Lower leg skin (tissue), 3 donors: ENCODE data around the gene CYBC1.

Source experiments
- CTCF ChIP-seq, 3 donors: fragments of 450-650 bp; IDR thresholded peaks; one replicate each; pipeline ENCODE4 v1.5.1; 2016; ENCODE audit warnings: antibody characterized with exemption in 3 of 3, mild to moderate bottlenecking in 3 of 3, moderate library complexity in 2 of 3
- POLR2A ChIP-seq, 2 donors: fragments of 450-650 bp; IDR thresholded peaks; one replicate each; pipeline ENCODE4 v1.6.1; 2016 to 2017; ENCODE audit warnings: antibody characterized with exemption in 2 of 2, mild to moderate bottlenecking in 1 of 2, moderate library complexity in 1 of 2

GRCh38 chr17:82410014-82410716, 40.4 kb downstream of the CYBC1 start:
- TF ChIP-seq CTCF (IDR thresholded peaks at IDR 0.05) (no peak), POLR2A (IDR thresholded peaks at IDR 0.05) (no peak)
